H9 (cell line): Measurements from ENCODE around the gene ABHD12. TPM values are rescaled to one million over a fixed set of nuclear protein-coding genes. Genes with fewer than 3 reads are reported as not detected.

Source experiments
- DNase-seq: peaks from one replicate; pipeline ENCODE4 v3.0.0-alpha.2; 2017
- H2AFZ ChIP-seq: one replicate; pipeline ENCODE4 v1.6.1; 2013; ENCODE audit warnings: mild to moderate bottlenecking, low read length, control low read depth, moderate library complexity
- H2AK5ac ChIP-seq: 2 replicates; pipeline ENCODE4 v1.6.1; 2013; ENCODE audit warnings: low read length, control low read depth, mixed read lengths; ENCODE audit not compliant: insufficient read length
- H2BK120ac ChIP-seq: one replicate; pipeline ENCODE4 v1.6.1; 2013; ENCODE audit warnings: low read depth, mild to moderate bottlenecking, low read length, control low read depth, inconsistent platforms; ENCODE audit not compliant: poor library complexity, severe bottlenecking
- H2BK12ac ChIP-seq: 2 replicates; pipeline ENCODE4 v1.6.1; 2013; ENCODE audit warnings: low read length, control low read depth, mixed read lengths, low read depth; ENCODE audit not compliant: insufficient read length
- H2BK15ac ChIP-seq: 2 replicates; pipeline ENCODE4 v1.6.1; 2013; ENCODE audit warnings: low read depth, low read length, control low read depth
- H2BK20ac ChIP-seq: one replicate; pipeline ENCODE4 v1.6.1; 2013; ENCODE audit warnings: low read depth, mild to moderate bottlenecking, low read length, control low read depth, inconsistent platforms; ENCODE audit not compliant: poor library complexity, severe bottlenecking
- H2BK5ac ChIP-seq: 2 replicates; pipeline ENCODE4 v1.6.1; 2013; ENCODE audit warnings: low read length, control low read depth, mixed read lengths; ENCODE audit not compliant: insufficient read length
- H3K14ac ChIP-seq: 2 replicates; pipeline ENCODE4 v1.6.1; 2013; ENCODE audit warnings: low read length, control low read depth; ENCODE audit not compliant: insufficient read depth
- H3K18ac ChIP-seq: 2 replicates; pipeline ENCODE4 v1.6.1; 2013; ENCODE audit warnings: low read depth, mild to moderate bottlenecking, mixed read lengths, low read length, control low read depth; ENCODE audit not compliant: insufficient read length
- H3K23ac ChIP-seq: 2 replicates; pipeline ENCODE4 v1.6.1; 2013; ENCODE audit warnings: low read length, control low read depth, mixed read lengths, low read depth; ENCODE audit not compliant: insufficient read length
- H3K23me2 ChIP-seq: 2 replicates; pipeline ENCODE4 v1.6.1; 2013; ENCODE audit warnings: low read depth, mild to moderate bottlenecking, mixed read lengths, low read length, control low read depth; ENCODE audit not compliant: insufficient read length, poor library complexity, severe bottlenecking
- H3K27ac ChIP-seq: 2 replicates; pipeline ENCODE4 v1.5.1; 2013; ENCODE audit warnings: low read length, control low read depth, mixed read lengths, low read depth; ENCODE audit not compliant: insufficient read length
- H3K27me3 ChIP-seq: 2 replicates; pipeline ENCODE4 v1.6.1; 2013; ENCODE audit warnings: low read length, control low read depth, inconsistent platforms; ENCODE audit not compliant: insufficient read depth
- H3K4ac ChIP-seq: 2 replicates; pipeline ENCODE4 v1.6.1; 2013; ENCODE audit warnings: low read depth, mild to moderate bottlenecking, control low read depth, inconsistent platforms, low read length, moderate library complexity
- H3K4me1 ChIP-seq: 2 replicates; pipeline ENCODE4 v1.6.1; 2013; ENCODE audit warnings: low read length, control low read depth, inconsistent platforms; ENCODE audit not compliant: insufficient read depth
- H3K4me2 ChIP-seq: 2 replicates; pipeline ENCODE4 v1.6.1; 2013; ENCODE audit warnings: low read length, control low read depth, mixed read lengths; ENCODE audit not compliant: insufficient read length, insufficient read depth
- H3K56ac ChIP-seq: 2 replicates; pipeline ENCODE4 v1.6.1; 2013; ENCODE audit warnings: low read depth, mild to moderate bottlenecking, mixed read lengths, low read length, control low read depth; ENCODE audit not compliant: insufficient read length
- H3K79me1 ChIP-seq: 2 replicates; pipeline ENCODE4 v1.6.1; 2013; ENCODE audit warnings: low read depth, mild to moderate bottlenecking, moderate library complexity, low read length, control low read depth, inconsistent platforms; ENCODE audit not compliant: insufficient read depth, poor library complexity, severe bottlenecking
- H3K79me2 ChIP-seq: 2 replicates; pipeline ENCODE4 v1.6.1; 2013; ENCODE audit warnings: low read length, control low read depth, inconsistent platforms; ENCODE audit not compliant: insufficient read depth
- H3K9ac ChIP-seq: 2 replicates; pipeline ENCODE4 v1.6.1; 2013; ENCODE audit warnings: low read length, control low read depth, mixed read lengths; ENCODE audit not compliant: insufficient read length; ENCODE audit errors: extremely low read depth
- H3K9me3 ChIP-seq: one replicate; pipeline ENCODE4 v1.6.1; 2013; ENCODE audit warnings: low read depth, low read length, inconsistent platforms; ENCODE audit not compliant: control insufficient read depth
- H3T11ph ChIP-seq: one replicate; pipeline ENCODE4 v1.6.1; 2013; ENCODE audit warnings: mild to moderate bottlenecking, low read length, control low read depth, inconsistent platforms
- H4K20me1 ChIP-seq: one replicate; pipeline ENCODE4 v1.6.1; 2013; ENCODE audit not compliant: control insufficient read depth, insufficient read length, insufficient read depth
- H4K5ac ChIP-seq: 2 replicates; pipeline ENCODE4 v1.6.1; 2013; ENCODE audit warnings: low read depth, mild to moderate bottlenecking, mixed read lengths, low read length, control low read depth; ENCODE audit not compliant: insufficient read length
- H4K8ac ChIP-seq: replicated peaks from 2 replicates; pipeline ENCODE4 v1.6.1; 2013; ENCODE audit warnings: low read length, control low read depth, mixed read lengths, low read depth; ENCODE audit not compliant: insufficient read length
- H4K91ac ChIP-seq: 2 replicates; pipeline ENCODE4 v1.6.1; 2013; ENCODE audit warnings: low read depth, mild to moderate bottlenecking, moderate library complexity, mixed read lengths, low read length, control low read depth; ENCODE audit not compliant: insufficient read length
- H3K27ac Mint-ChIP-seq, 3 experiments: 2 replicates in 2 of 3; 3 replicates in 1 of 3; pipeline ENCODE4 v1.8.0; 2020 to 2021; ENCODE audit warnings: mixed read lengths in 3 of 3, mild to moderate bottlenecking in 1 of 3, moderate library complexity in 1 of 3
- H3K27me3 Mint-ChIP-seq: 2 replicates; pipeline ENCODE4 v1.8.0; 2021; ENCODE audit warnings: low read depth, mild to moderate bottlenecking, moderate library complexity, mixed read lengths
- H3K36me3 Mint-ChIP-seq, 3 experiments: 2 replicates in 2 of 3; 3 replicates in 1 of 3; pipeline ENCODE4 v1.8.0; 2020 to 2021; ENCODE audit warnings: low read depth in 3 of 3, mixed read lengths in 3 of 3; ENCODE audit not compliant: insufficient read depth in 1 of 3
- H3K4me1 Mint-ChIP-seq, 2 experiments: 2 replicates each; pipeline ENCODE4 v1.8.0; 2020; ENCODE audit warnings: mixed read lengths in 2 of 2
- H3K4me3 Mint-ChIP-seq, 2 experiments: 2 replicates in 1 of 2; 3 replicates in 1 of 2; pipeline ENCODE4 v1.8.0; 2020 to 2021; ENCODE audit warnings: mild to moderate bottlenecking in 2 of 2, mixed read lengths in 2 of 2, moderate library complexity in 1 of 2
- H3K9me3 Mint-ChIP-seq, 2 experiments: 2 replicates in 1 of 2; 3 replicates in 1 of 2; pipeline ENCODE4 v1.8.0; 2020; ENCODE audit warnings: mild to moderate bottlenecking in 2 of 2, mixed read lengths in 2 of 2, moderate library complexity in 1 of 2
- WGBS: extraction: QIAGEN DNeasy Blood & Tissue Kit; methylation state at CpG from one replicate; pipeline ENCODE4 v1.1.7; 2013; ENCODE audit warnings: missing lambda C conversion rate, low lambda C conversion rate, mixed read lengths; ENCODE audit not compliant: insufficient read length; ENCODE audit errors: extremely low coverage; 5-methylcytosine and 5-hydroxymethylcytosine counted together
- total RNA-seq: library from RNA; stranded (reverse); gene quantifications from 2 replicates; pipeline ENCODE4 v1.2.1, GENCODE V29; 2021
- TF ChIP-seq, protein P1 (sequence below): fragments of 200-600 bp; sonication (generic); conservative IDR thresholded peaks from 3 replicates; pipeline ENCODE4 v1.8.0; 2021; ENCODE audit warnings: antibody characterized with exemption, mild to moderate bottlenecking

Gene ABHD12
- total RNA-seq, 1 experiment from 2014 or later: 54.4 TPM

DNA sequence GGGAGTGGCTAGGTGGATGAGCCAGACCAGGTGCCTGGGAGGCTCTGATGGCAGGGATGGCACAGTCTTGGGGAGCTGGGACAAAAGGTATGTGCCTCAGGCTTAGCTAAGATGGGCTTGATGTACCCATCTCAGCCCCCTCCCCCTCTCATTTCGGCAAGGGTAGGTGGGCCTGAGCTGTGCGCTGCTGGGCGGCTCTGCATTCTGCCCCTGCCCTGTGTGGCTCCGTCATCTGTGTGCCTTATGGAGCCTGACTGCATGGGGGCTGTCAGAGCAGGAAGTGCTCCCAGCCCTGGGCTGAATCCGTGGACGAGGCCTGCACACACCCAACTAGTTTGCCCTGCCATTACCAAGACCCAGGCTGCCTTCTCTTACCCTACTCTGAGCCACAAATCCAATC, 88.0 kb downstream of the ABHD12 start:
- no peak overlapping the region for H4K91ac ChIP-seq
- no peak overlapping the region for H3K23ac ChIP-seq
- H2BK20ac ChIP-seq: no peak overlapping the region
- no peaks in the 10 kb centered on the region for H3K23me2 ChIP-seq
- no peak overlapping the region for H3K56ac ChIP-seq
- no peak overlapping the region for H4K8ac ChIP-seq
- no peak overlapping the region for H2BK12ac ChIP-seq
- no peaks in the 10 kb centered on the region for H3K79me2 ChIP-seq
- Mint-ChIP-seq H3K4me3 (no peak overlapping the region), H3K27ac (peak overlapping the region in 1 of 3 experiments; percentile 55; a peak in 1 of 7 replicates), H3K9me3 (no peaks in the 10 kb centered on the region), H3K4me1 (peaks cover 3 to 7% of the 10 kb centered on the region in 2 experiments; a peak in 2 of 4 replicates), H3K27me3 (no peaks in the 10 kb centered on the region; the same call in 1 of the 2 replicates), H3K36me3 (peaks cover 8 to 34% (median 26%) of the 10 kb centered on the region in 3 experiments)
- no peaks in the 10 kb centered on the region for H3K9me3 ChIP-seq
- no peak overlapping the region for H2AK5ac ChIP-seq
- H2AFZ ChIP-seq: no peak overlapping the region
- H4K5ac ChIP-seq: no peak overlapping the region
- no peak overlapping the region for H3K27ac ChIP-seq
- no peak overlapping the region for H2BK120ac ChIP-seq
- no peak overlapping the region for H3K4me2 ChIP-seq
- H3K79me1 ChIP-seq: no peaks in the 10 kb centered on the region
- peaks cover 3% of the 10 kb centered on the region for H4K20me1 ChIP-seq
- no peak overlapping the region for H3K18ac ChIP-seq
- H3T11ph ChIP-seq: no peak overlapping the region
- no peaks in the 10 kb centered on the region; the same call in 1 of the 2 replicates for H3K4me1 ChIP-seq
- H3K9ac ChIP-seq: no peak overlapping the region
- H3K14ac ChIP-seq: no peak overlapping the region
- TF ChIP-seq, protein P1, sequence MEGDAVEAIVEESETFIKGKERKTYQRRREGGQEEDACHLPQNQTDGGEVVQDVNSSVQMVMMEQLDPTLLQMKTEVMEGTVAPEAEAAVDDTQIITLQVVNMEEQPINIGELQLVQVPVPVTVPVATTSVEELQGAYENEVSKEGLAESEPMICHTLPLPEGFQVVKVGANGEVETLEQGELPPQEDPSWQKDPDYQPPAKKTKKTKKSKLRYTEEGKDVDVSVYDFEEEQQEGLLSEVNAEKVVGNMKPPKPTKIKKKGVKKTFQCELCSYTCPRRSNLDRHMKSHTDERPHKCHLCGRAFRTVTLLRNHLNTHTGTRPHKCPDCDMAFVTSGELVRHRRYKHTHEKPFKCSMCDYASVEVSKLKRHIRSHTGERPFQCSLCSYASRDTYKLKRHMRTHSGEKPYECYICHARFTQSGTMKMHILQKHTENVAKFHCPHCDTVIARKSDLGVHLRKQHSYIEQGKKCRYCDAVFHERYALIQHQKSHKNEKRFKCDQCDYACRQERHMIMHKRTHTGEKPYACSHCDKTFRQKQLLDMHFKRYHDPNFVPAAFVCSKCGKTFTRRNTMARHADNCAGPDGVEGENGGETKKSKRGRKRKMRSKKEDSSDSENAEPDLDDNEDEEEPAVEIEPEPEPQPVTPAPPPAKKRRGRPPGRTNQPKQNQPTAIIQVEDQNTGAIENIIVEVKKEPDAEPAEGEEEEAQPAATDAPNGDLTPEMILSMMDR: no peak
- no peak overlapping the region for H2BK15ac ChIP-seq
- no peak for DNase-seq
- no peaks in the 10 kb centered on the region for H3K27me3 ChIP-seq
- WGBS: no CpG with 5 or more reads among the region's 6 CpGs
- H3K4ac ChIP-seq: no peak overlapping the region
- H2BK5ac ChIP-seq: no peak overlapping the region
